BLaER1 treated with 17β-estradiol and CSF1 and Interleukin-3, amounts not matched to agents 10 nM and 100 nM (cell line): ENCODE measurements around the gene PKD2L2.

ENCODE experiments used
- H3K27ac ChIP-seq, 11 experiments: shearing (Covaris generic); formaldehyde crosslinking; 2 replicates each; pipeline ENCODE4 v1.8.1; 2022
- H3K27me3 ChIP-seq, 11 experiments: shearing (Covaris generic); formaldehyde crosslinking; 2 replicates each; pipeline ENCODE4 v1.8.1; 2022
- H3K36me3 ChIP-seq, 11 experiments: shearing (Covaris generic); formaldehyde crosslinking; 2 replicates each; pipeline ENCODE4 v1.8.1; 2022
- H3K4me1 ChIP-seq, 10 experiments: shearing (Covaris generic); formaldehyde crosslinking; 2 replicates each; pipeline ENCODE4 v1.8.1; 2022
- H3K4me2 ChIP-seq, 11 experiments: shearing (Covaris generic); formaldehyde crosslinking; 2 replicates each; pipeline ENCODE4 v1.8.1; 2022
- H3K4me3 ChIP-seq, 10 experiments: shearing (Covaris generic); formaldehyde crosslinking; 2 replicates each; pipeline ENCODE4 v1.8.1; 2022
- H3K9ac ChIP-seq, 11 experiments: shearing (Covaris generic); formaldehyde crosslinking; 2 replicates each; pipeline ENCODE4 v1.8.1; 2022
- H3K9me3 ChIP-seq, 11 experiments: shearing (Covaris generic); formaldehyde crosslinking; replicated peaks in 1 of 11; 2 replicates each; pipeline ENCODE4 v1.8.1; 2022
- H4K20me1 ChIP-seq, 11 experiments: shearing (Covaris generic); formaldehyde crosslinking; 2 replicates each; pipeline ENCODE4 v1.8.1; 2022
- Cebpa-rat ChIP-seq, 11 experiments: shearing (Covaris generic); IDR thresholded peaks; 2 replicates each; pipeline ENCODE4 v1.8.1; 2022

Gene PKD2L2

DNA sequence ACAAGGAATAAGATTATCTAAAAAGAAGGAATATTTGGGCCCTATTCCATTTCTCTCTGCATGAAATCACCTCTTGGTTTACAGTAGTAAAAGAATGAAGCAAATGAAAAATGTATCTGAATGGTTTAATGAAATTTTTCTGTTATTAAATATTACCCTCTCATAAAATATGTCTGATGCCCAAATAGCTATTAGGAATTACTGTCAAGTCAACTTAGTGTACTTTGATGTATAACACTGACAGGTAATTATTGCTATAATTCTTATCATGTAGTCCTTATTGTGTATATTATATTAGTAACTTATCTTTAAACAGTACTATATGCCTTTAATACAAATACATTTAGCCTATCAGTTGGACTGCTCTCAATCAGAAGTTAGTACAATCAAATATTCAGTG, 13.2 kb upstream of the PKD2L2 start:
- no peaks in the 10 kb centered on the region for H3K4me1 ChIP-seq
- H3K9me3 ChIP-seq: no peaks in the 10 kb centered on the region
- no peaks in the 10 kb centered on the region for H3K27me3 ChIP-seq
- no peak overlapping the region for H3K9ac ChIP-seq
- no peak for TF ChIP-seq Cebpa-rat (IDR thresholded peaks at IDR 0.05)
- no peaks in the 10 kb centered on the region for H3K36me3 ChIP-seq
- H4K20me1 ChIP-seq: no peaks in the 10 kb centered on the region
- H3K4me3 ChIP-seq: no peak overlapping the region
- H3K4me2 ChIP-seq: no peak overlapping the region
- no peak overlapping the region for H3K27ac ChIP-seq

DNA sequence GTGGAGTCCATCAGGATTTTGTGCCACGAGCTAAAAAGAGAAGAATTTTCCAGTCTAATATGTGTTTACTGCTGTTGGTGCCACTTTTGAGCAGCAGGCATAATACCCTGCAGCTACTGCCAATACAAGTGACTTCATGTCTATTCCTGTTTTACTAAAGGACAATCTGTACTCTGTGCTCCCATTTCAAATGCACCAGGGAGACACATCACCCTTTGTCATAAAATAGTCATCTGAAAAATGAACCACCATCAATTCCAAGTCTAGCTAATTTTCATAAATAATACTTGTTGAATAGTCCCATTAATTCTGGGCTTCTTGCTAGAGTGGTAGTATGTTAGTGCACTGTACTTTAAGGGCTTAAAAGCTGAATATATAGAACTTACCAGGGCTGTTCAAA, 8.9 kb upstream of the PKD2L2 start:
- Histone ChIP-seq H3K27ac (no peak overlapping the region), H3K9me3 (no peaks in the 10 kb centered on the region), H3K4me3 (no peak overlapping the region), H3K9ac (no peak overlapping the region), H3K27me3 (no peaks in the 10 kb centered on the region), H3K4me1 (no peaks in the 10 kb centered on the region), H3K36me3 (no peaks in the 10 kb centered on the region), H3K4me2 (no peak overlapping the region), H4K20me1 (no peaks in the 10 kb centered on the region)
- TF ChIP-seq Cebpa-rat (IDR thresholded peaks at IDR 0.05): no peak

DNA sequence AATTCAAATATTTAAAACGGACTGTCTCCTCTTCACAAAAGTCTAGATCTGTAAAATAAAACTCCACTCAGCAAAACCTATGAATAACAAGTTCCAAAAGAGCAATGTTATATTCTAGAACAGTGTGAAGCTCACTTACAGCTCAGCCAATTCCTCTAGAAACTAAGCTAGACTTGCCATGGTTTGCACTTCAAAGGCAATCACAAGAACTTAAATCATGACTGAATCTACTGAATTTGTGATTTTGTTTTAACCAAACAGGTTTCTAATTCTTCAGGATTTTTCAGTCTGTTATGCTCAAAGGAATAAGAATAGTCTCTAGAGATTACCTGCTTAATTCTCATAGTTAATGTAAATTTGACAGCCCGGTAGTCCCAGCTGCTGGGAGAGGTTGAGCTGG, 1.4 kb upstream of the PKD2L2 start:
- Histone ChIP-seq H4K20me1 (no peaks in the 10 kb centered on the region), H3K9me3 (peaks cover 0 to 6% (median 0%) of the 10 kb centered on the region in 11 experiments; a peak in 1 of 22 replicates), H3K4me1 (peaks cover 0 to 6% (median 0%) of the 10 kb centered on the region in 10 experiments; a peak in 1 of 20 replicates), H3K4me3 (no peak overlapping the region), H3K9ac (no peak overlapping the region), H3K4me2 (no peak overlapping the region), H3K27me3 (peaks cover 13 to 23% (median 21%) of the 10 kb centered on the region in 11 experiments), H3K27ac (no peak overlapping the region), H3K36me3 (no peaks in the 10 kb centered on the region)
- no peak for TF ChIP-seq Cebpa-rat (IDR thresholded peaks at IDR 0.05)

DNA sequence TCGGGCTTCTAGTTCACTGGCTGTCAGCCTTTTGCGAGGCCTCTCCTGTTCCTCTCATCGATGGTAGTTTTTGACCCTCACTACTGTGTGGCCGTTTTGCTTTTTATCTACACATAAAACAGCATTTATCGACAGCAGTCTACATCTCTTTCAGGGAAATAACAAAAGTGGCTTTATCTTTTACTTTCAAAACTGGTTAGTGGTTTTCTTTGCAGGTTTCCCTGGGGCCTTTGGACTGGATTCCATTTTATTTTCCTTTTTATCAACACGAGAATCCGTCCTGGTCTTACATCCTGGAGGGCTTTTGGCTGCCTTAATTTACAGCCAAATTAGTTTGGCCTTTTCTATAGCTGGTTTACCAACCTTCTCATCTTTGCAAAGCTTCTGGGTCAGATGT, 793 bp upstream of the PKD2L2 start:
- peaks cover 0 to 6% (median 0%) of the 10 kb centered on the region in 10 experiments; a peak in 1 of 20 replicates for H3K4me1 ChIP-seq
- H4K20me1 ChIP-seq: no peaks in the 10 kb centered on the region
- TF ChIP-seq Cebpa-rat (IDR thresholded peaks at IDR 0.05): no peak
- H3K9me3 ChIP-seq: peaks cover 0 to 6% (median 0%) of the 10 kb centered on the region in 11 experiments; a peak in 1 of 22 replicates
- H3K36me3 ChIP-seq: no peaks in the 10 kb centered on the region
- H3K4me2 ChIP-seq: peak overlapping the region; percentile 33 to 55 (median 47); a peak in 15 of 22 replicates
- H3K27me3 ChIP-seq: peaks cover 13 to 23% (median 21%) of the 10 kb centered on the region in 11 experiments
- H3K27ac ChIP-seq: no peak overlapping the region
- H3K4me3 ChIP-seq: peak overlapping the region in 4 of 10 experiments; percentile 4 to 51 (median 29); a peak in 1 of 20 replicates
- peak overlapping the region in 5 of 11 experiments; percentile 2 to 47 (median 44); a peak in 7 of 22 replicates for H3K9ac ChIP-seq

DNA sequence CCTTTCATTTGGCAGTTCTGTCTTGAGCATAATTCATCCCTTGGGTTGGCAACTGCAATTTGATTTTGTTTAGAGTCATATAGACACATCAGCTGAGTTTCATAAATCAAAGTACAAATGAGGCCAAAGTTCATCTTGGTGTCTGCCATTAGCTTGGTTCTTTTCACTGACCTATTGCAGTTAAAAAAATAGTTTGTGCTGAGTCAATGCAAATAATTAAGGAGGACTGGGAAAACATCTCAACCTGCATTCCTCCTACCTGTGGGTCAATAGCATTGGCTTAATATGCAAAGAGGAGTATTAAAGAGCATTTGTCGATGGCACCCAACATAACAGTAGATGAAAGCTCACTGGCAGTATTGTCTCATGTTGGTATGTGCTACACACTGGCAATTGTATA, 1.6 kb downstream of the PKD2L2 start:
- H3K4me3 ChIP-seq: no peak overlapping the region
- H4K20me1 ChIP-seq: no peaks in the 10 kb centered on the region
- peaks cover 0 to 6% (median 0%) of the 10 kb centered on the region in 11 experiments; a peak in 1 of 22 replicates for H3K9me3 ChIP-seq
- no peak for TF ChIP-seq Cebpa-rat (IDR thresholded peaks at IDR 0.05)
- no peak overlapping the region for H3K9ac ChIP-seq
- H3K36me3 ChIP-seq: no peaks in the 10 kb centered on the region
- peaks cover 0 to 6% (median 0%) of the 10 kb centered on the region in 10 experiments; a peak in 1 of 20 replicates for H3K4me1 ChIP-seq
- H3K27ac ChIP-seq: no peak overlapping the region
- no peak overlapping the region for H3K4me2 ChIP-seq
- H3K27me3 ChIP-seq: peaks cover 13 to 23% (median 21%) of the 10 kb centered on the region in 11 experiments

DNA sequence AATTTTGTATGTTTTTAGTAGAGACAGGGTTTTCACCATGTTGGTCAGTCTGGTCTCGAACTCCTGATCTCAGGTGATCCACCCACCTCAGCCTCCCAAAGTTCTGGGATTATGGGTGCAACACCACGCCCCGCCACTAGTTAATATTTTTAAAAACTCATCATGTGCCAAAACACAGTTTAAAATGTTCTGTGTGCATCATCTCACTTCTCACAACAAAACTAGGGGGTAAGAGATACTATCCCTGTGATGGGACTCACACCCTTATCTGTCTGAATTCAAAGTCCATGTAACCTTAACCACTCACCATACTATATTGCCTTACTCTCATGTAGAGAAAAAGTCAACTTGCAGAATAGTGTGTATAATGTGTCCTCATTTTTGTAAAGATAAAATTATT, 2.6 kb downstream of the PKD2L2 start:
- Histone ChIP-seq H3K36me3 (no peaks in the 10 kb centered on the region), H3K9me3 (peaks cover 0 to 6% (median 0%) of the 10 kb centered on the region in 11 experiments; a peak in 1 of 22 replicates), H3K4me1 (peaks cover 0 to 6% (median 0%) of the 10 kb centered on the region in 10 experiments; a peak in 1 of 20 replicates), H4K20me1 (no peaks in the 10 kb centered on the region), H3K27ac (no peak overlapping the region), H3K4me3 (no peak overlapping the region), H3K4me2 (no peak overlapping the region), H3K27me3 (peaks cover 13 to 23% (median 21%) of the 10 kb centered on the region in 11 experiments), H3K9ac (no peak overlapping the region)
- no peak for TF ChIP-seq Cebpa-rat (IDR thresholded peaks at IDR 0.05)

DNA sequence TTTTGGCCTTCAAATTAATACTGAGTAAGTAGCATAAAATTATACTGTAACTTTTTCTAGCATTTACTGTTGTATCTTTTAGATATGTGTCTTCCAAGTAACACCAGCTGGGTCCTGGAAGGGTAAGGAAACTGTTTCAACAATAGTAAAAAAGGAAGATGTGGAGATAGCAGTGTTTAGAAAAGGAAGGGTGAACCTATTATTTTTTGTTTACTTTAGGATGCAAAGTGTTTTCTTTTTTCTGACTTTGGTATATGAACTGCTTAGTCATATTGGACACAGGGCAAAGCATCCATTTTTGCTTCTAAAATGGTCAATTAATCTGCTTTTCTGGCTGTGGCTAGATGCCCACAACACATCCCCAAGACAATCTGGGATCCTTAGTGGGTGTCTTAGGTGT, 5.3 kb downstream of the PKD2L2 start:
- no peak overlapping the region for H3K27ac ChIP-seq
- H4K20me1 ChIP-seq: no peaks in the 10 kb centered on the region
- no peak overlapping the region for H3K4me2 ChIP-seq
- H3K9ac ChIP-seq: no peak overlapping the region
- H3K4me3 ChIP-seq: no peak overlapping the region
- peaks cover 0 to 12% (median 3%) of the 10 kb centered on the region in 10 experiments; a peak in 9 of 20 replicates for H3K4me1 ChIP-seq
- peaks cover 0 to 1% (median 0%) of the 10 kb centered on the region in 11 experiments; a peak in 1 of 22 replicates for H3K9me3 ChIP-seq
- H3K27me3 ChIP-seq: peaks cover under 1 to 7% (median 3%) of the 10 kb centered on the region in 11 experiments; a peak in 21 of 22 replicates
- no peak for TF ChIP-seq Cebpa-rat (IDR thresholded peaks at IDR 0.05)
- H3K36me3 ChIP-seq: no peaks in the 10 kb centered on the region

DNA sequence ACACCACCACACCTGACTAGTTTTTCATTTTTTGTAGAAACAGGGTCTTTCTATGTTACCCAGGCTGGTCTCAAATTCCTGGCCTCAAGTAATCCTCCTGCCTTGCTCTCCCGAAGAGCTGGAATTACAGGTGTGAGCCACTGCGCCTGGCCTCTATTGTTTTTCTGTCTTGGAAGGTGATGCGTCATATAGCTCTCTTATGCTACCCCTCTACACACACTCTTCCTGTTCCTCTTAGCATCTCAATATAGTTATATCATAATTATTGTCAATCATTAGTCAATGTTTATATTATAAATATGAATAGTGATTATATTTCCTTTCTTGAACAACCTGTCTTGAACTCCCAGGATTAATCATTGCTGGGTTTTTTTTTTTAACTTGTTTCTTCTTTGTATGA, 7.3 kb downstream of the PKD2L2 start:
- Histone ChIP-seq H3K27ac (no peak overlapping the region), H3K9me3 (no peaks in the 10 kb centered on the region), H3K27me3 (no peaks in the 10 kb centered on the region), H4K20me1 (no peaks in the 10 kb centered on the region), H3K4me2 (no peak overlapping the region), H3K4me1 (peaks cover 0 to 12% (median 3%) of the 10 kb centered on the region in 10 experiments; a peak in 9 of 20 replicates), H3K36me3 (no peaks in the 10 kb centered on the region), H3K4me3 (no peak overlapping the region), H3K9ac (no peak overlapping the region)
- TF ChIP-seq Cebpa-rat (IDR thresholded peaks at IDR 0.05): no peak

DNA sequence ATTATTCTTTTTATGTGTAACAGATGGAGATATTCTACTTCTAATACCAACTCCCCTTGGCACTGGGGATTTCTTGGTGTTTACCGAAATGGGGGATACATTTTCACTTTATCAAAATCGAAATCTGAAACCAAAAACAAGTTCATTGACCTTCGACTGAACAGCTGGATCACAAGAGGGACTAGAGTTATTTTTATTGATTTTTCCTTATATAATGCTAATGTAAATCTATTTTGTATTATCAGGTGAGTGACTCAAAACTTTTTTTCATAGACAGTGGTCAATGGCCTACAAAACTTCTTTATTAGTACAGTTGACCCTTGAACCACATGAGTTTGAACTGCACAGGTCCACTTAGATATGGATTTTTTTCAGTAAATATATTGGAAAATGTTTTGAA, 10.2 kb downstream of the PKD2L2 start:
- no peak overlapping the region for H3K9ac ChIP-seq
- TF ChIP-seq Cebpa-rat (IDR thresholded peaks at IDR 0.05): no peak
- no peaks in the 10 kb centered on the region for H3K9me3 ChIP-seq
- no peaks in the 10 kb centered on the region for H4K20me1 ChIP-seq
- no peaks in the 10 kb centered on the region for H3K27me3 ChIP-seq
- H3K36me3 ChIP-seq: no peaks in the 10 kb centered on the region
- no peak overlapping the region for H3K27ac ChIP-seq
- no peak overlapping the region for H3K4me2 ChIP-seq
- peaks cover 0 to 12% (median 3%) of the 10 kb centered on the region in 10 experiments; a peak in 9 of 20 replicates for H3K4me1 ChIP-seq
- H3K4me3 ChIP-seq: no peak overlapping the region
